Vagina (tissue), 2 donors: Measurements from ENCODE around the gene DVL1. TPM values are rescaled to one million over a fixed set of nuclear protein-coding genes. Genes with fewer than 3 reads are reported as not detected.
A peak's percentile ranks its signal among the peaks of the same experiment; 100 is the strongest.

Experiments used
- DNase-seq, 2 donors: peaks; one replicate each; pipeline ENCODE4 v3.0.0-alpha.2; 2017; ENCODE audit errors: extremely low spot score in 2 of 2
- H3K27ac ChIP-seq: fragments of 200-600 bp; sonication (generic); one replicate; pipeline ENCODE4 v1.5.1; 2019
- H3K27me3 ChIP-seq: fragments of 200-600 bp; sonication (generic); one replicate; pipeline ENCODE4 v1.5.1; 2019
- H3K36me3 ChIP-seq, 2 donors: fragments of 200-600 bp; sonication (generic); one replicate each; pipeline ENCODE4 v1.5.1; 2017 to 2019
- H3K4me1 ChIP-seq: fragments of 200-600 bp; sonication (generic); one replicate; pipeline ENCODE4 v1.5.1; 2019
- H3K4me3 ChIP-seq, 2 donors: fragments of 200-600 bp; sonication (generic); 1 replicate in 1 of 2; 2 replicates in 1 of 2; pipeline ENCODE4 v1.5.1; 2016 to 2019
- H3K9me3 ChIP-seq: fragments of 200-600 bp; sonication (generic); one replicate; pipeline ENCODE4 v1.5.1; 2019
- POLR2A ChIP-seq, 2 donors: fragments of 450-650 bp; IDR thresholded peaks; one replicate each; pipeline ENCODE4 v1.6.1; 2017; ENCODE audit warnings: antibody characterized with exemption in 2 of 2, mild to moderate bottlenecking in 2 of 2, moderate library complexity in 2 of 2
- POLR2AphosphoS5 ChIP-seq, 2 donors: sonication (generic); formaldehyde crosslinking; IDR thresholded peaks; one replicate each; pipeline ENCODE4 v1.9.0; 2017; ENCODE audit warnings: antibody characterized with exemption in 2 of 2, mild to moderate bottlenecking in 2 of 2, low read depth in 1 of 2; ENCODE audit not compliant: insufficient read depth in 1 of 2
- intact Hi-C: fragments of 100-400 bp; cut with DNase I; formaldehyde crosslinking; loops from one replicate; pipeline ENCODE4 v1.15.1; 2023
- total RNA-seq: library from RNA; depleted of rRNA; stranded (reverse); fragments of >200 nt; gene quantifications from one replicate; pipeline ENCODE4 v1.2.3, GENCODE V29; 2016
- TF ChIP-seq, protein P1 (sequence below), 3 experiments: fragments of 450-650 bp in 2 of 3; fragments of 200-600 bp in 1 of 3; sonication (generic) in 1 of 3; IDR thresholded peaks; one replicate each; pipeline ENCODE4 v1.5.1; 2017 to 2019; ENCODE audit warnings: antibody characterized with exemption in 3 of 3, mild to moderate bottlenecking in 2 of 3, moderate library complexity in 2 of 3

DVL1 gene
- total RNA-seq, 1 donor from 2014 or later: 72.4 TPM

DNA sequence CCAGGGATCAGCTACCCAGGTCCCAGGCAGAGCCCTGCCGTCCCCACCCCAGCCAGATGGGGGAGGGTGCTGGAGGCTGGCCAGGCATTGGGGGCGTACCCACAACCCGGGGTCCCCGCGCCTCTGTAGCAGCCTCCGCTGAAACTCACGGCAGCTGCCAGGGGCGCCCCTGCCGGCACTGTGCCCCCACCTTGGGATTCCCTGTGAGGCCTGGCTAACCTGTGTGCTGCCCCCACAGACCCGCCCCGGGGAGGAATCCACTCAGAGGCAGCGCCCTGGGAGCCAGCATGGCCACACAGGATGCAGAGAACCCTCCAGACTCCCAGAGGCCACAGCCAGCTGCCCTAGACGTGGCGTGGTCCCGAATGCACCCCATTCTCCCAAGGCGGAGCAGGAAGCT is 3.8 kb downstream of the DVL1 start:
- TF ChIP-seq, protein P1, sequence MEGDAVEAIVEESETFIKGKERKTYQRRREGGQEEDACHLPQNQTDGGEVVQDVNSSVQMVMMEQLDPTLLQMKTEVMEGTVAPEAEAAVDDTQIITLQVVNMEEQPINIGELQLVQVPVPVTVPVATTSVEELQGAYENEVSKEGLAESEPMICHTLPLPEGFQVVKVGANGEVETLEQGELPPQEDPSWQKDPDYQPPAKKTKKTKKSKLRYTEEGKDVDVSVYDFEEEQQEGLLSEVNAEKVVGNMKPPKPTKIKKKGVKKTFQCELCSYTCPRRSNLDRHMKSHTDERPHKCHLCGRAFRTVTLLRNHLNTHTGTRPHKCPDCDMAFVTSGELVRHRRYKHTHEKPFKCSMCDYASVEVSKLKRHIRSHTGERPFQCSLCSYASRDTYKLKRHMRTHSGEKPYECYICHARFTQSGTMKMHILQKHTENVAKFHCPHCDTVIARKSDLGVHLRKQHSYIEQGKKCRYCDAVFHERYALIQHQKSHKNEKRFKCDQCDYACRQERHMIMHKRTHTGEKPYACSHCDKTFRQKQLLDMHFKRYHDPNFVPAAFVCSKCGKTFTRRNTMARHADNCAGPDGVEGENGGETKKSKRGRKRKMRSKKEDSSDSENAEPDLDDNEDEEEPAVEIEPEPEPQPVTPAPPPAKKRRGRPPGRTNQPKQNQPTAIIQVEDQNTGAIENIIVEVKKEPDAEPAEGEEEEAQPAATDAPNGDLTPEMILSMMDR (IDR thresholded peaks at IDR 0.05): no peak
- no peak for TF ChIP-seq POLR2A (IDR thresholded peaks at IDR 0.05)
- peaks cover 0 to 1% of the 10 kb centered on the region in 2 donors for H3K36me3 ChIP-seq
- peaks cover 51% of the 10 kb centered on the region for H3K4me1 ChIP-seq
- H3K27me3 ChIP-seq: no peaks in the 10 kb centered on the region
- no peaks in the 10 kb centered on the region for H3K9me3 ChIP-seq
- H3K4me3 ChIP-seq: no peak overlapping the region
- DNase-seq: no peak
- H3K27ac ChIP-seq: peak overlapping the region; percentile 81
- intact Hi-C loops: loop anchor here (5.0 kb wide), 1 partner anchor 38 kb away; the partner anchor contains the start of genes ACAP3 and PUSL1

DNA sequence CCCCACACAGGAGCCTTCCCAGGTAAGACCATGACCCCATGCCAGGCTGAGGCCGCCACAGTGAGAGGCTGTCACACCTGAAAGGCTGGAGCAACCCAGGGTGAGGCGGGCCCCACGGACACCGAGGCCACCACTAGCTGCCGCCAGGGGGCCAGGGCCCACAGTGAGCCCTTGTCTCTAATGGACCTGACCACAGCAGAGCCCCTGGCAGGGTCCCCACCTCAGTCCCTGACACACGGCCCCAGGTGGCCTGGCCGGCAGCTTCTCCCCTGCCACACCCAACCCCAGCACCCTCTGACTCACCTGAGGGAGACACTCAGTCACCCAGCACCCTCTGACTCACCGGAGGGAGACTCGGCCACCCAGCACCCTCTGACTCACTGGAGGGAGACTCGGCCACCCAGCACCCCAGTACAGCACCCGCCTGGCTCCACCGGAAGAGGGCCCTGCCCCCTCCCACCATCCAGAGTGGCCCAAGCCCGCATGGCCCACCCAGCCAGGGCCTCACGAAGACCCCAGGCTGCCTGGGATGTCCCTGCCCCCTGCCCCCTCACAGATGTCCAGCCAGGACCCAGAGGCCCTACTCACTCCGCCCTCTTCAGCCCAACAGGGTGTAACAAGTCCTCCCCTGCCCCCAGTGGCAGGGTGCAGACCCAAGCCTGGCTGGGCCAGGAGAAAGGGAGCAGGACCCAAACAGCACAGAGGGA is 4.4 kb downstream of the DVL1 start:
- Histone ChIP-seq H3K27me3 (no peaks in the 10 kb centered on the region), H3K9me3 (no peaks in the 10 kb centered on the region), H3K4me3 (no peak overlapping the region), H3K27ac (peak overlapping the region; percentile 81), H3K4me1 (peaks cover 51% of the 10 kb centered on the region), H3K36me3 (peaks cover 0 to 7% of the 10 kb centered on the region in 2 donors)
- intact Hi-C loops: loop anchor here (5.0 kb wide), 1 partner anchor 38 kb away; the partner anchor contains the start of genes ACAP3 and PUSL1
- no peak for TF ChIP-seq POLR2AphosphoS5 (IDR thresholded peaks at IDR 0.05; ENCODE audit: insufficient read depth in 1 of 2, low read depth in 1 of 2)
- TF ChIP-seq, protein P1 (IDR thresholded peaks at IDR 0.05): peak in 1 of 3 experiments; percentile 9
- no peak for DNase-seq

DNA sequence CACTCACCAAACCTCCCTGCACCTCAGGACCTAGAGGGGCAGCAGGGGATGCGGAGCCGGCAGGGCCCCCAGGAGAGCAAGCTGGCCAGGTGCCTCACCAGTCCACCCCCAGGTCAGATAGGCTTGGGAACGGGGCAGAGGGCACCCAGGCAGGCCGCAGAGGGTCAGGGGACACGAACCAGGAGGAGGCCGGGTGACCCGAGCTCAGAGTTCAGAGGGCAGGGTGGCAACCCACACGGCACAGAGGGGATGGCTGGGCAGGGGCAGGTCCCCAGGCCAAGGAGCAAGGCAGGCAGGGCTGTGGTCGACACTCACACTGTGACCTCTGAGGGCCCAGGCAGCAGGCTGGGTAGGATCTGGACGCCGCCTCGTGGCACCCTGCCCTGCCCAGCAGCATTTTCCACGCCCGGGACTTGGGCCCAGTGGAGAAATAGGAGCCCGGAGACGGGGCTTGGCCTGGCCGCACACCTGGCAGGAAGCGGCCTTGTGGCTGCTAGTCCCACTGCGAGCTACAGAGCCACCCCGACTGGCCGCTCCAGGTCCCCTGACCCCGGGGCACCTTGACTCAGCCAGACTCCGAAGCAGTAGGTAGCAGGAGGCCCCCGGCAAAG is 5.3 kb downstream of the DVL1 start:
- peaks cover 0 to 15% of the 10 kb centered on the region in 2 donors for H3K36me3 ChIP-seq
- DNase-seq: no peak
- intact Hi-C loops: no loop called here
- TF ChIP-seq POLR2AphosphoS5 (IDR thresholded peaks at IDR 0.05; ENCODE audit: insufficient read depth in 1 of 2, low read depth in 1 of 2): no peak
- TF ChIP-seq POLR2A (IDR thresholded peaks at IDR 0.05): no peak
- no peaks in the 10 kb centered on the region for H3K9me3 ChIP-seq
- H3K27me3 ChIP-seq: no peaks in the 10 kb centered on the region
- peak overlapping the region; percentile 81 for H3K27ac ChIP-seq
- no peak overlapping the region for H3K4me3 ChIP-seq
- peaks cover 51% of the 10 kb centered on the region for H3K4me1 ChIP-seq

DNA sequence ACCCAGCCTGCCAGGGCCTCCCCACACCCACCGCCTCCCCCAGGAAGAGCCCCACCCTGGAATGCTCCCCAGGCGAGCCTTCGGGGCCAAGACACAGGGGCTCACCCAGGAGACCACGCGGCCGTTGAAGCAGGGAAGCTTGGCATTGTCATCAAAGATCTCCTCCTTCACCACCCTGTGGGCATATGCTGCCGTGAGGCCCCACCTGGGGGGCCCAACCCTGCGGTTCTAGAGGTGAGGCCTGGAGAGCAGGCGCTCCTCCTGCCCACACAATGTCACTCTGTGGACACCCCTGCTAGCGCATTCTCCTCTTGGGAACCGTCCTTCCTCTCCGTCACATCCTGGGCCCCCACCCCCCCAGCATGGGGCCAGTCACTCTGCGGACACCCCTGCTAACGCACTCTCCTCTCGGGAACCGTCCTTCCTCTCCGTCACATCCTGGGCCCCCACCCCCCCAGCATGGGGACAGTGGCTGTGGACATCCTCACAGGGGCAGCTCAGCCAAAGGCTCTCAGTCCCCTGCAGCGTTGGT is 6.6 kb downstream of the DVL1 start:
- TF ChIP-seq, protein P1 (IDR thresholded peaks at IDR 0.05): no peak
- TF ChIP-seq POLR2AphosphoS5 (IDR thresholded peaks at IDR 0.05; ENCODE audit: insufficient read depth in 1 of 2, low read depth in 1 of 2) (no peak), POLR2A (IDR thresholded peaks at IDR 0.05) (no peak)
- no peak for DNase-seq
- H3K27me3 ChIP-seq: no peaks in the 10 kb centered on the region
- H3K4me1 ChIP-seq: peaks cover 43% of the 10 kb centered on the region
- peaks cover 0 to 28% of the 10 kb centered on the region in 2 donors for H3K36me3 ChIP-seq
- intact Hi-C loops: no loop called here
- no peak overlapping the region for H3K4me3 ChIP-seq
- H3K9me3 ChIP-seq: no peaks in the 10 kb centered on the region
- no peak overlapping the region for H3K27ac ChIP-seq

DNA sequence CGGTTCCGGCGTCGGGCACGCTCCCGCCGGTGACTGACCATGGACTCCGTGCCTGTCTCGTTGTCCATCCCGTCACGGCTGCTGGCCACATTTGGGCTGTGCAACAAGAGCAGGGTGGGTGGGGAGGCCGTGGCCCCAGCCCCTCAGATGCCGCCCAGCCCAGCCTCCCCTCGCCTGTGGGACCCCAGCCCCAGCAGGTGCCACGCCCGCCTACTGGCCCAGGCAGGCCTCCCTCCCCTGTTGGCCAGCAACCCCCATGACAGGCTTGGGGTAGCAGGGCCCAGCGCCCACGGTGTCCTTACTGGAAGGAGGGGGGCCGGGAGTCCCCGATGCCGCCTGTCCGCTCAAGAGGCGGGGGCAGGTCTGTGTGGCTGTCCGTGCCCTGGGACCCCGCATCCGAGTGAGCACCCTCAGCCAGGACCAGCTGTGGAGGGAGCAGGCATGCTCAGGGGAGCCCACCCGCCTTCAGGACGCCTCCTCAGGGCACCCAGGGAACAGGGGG is 7.1 kb downstream of the DVL1 start:
- TF ChIP-seq POLR2A (IDR thresholded peaks at IDR 0.05) (no peak), POLR2AphosphoS5 (IDR thresholded peaks at IDR 0.05; ENCODE audit: insufficient read depth in 1 of 2, low read depth in 1 of 2) (no peak)
- TF ChIP-seq, protein P1 (IDR thresholded peaks at IDR 0.05): no peak
- Histone ChIP-seq H3K36me3 (peaks cover 0 to 33% of the 10 kb centered on the region in 2 donors), H3K27me3 (no peaks in the 10 kb centered on the region), H3K9me3 (no peaks in the 10 kb centered on the region), H3K4me1 (peaks cover 38% of the 10 kb centered on the region), H3K4me3 (no peak overlapping the region), H3K27ac (no peak overlapping the region)
- no peak for DNase-seq
- intact Hi-C loops: no loop called here
